Measurements from ENCODE around the gene SYNE1.

- no peak for TF ChIP-seq ZBTB21 (CRISPR knock-in tag; IDR thresholded peaks at IDR 0.05; ENCODE audit: borderline replicate concordance)
- TF ChIP-seq ZNF121 (CRISPR knock-in tag; IDR thresholded peaks at IDR 0.05), result no peak
- no peak for TF ChIP-seq NR2C2 (CRISPR knock-in tag; IDR thresholded peaks at IDR 0.05)
- TF ChIP-seq SP1 (CRISPR knock-in tag; conservative IDR thresholded peaks at IDR 0.05), result no peak
- no peak for TF ChIP-seq TCF7 (CRISPR knock-in tag; IDR thresholded peaks at IDR 0.05; ENCODE audit: low read depth)
- no peak for TF ChIP-seq ZNF671 (CRISPR knock-in tag; IDR thresholded peaks at IDR 0.05)
- no peak for TF ChIP-seq ESRRA (CRISPR knock-in tag; IDR thresholded peaks at IDR 0.05; ENCODE audit: borderline replicate concordance)
- TF ChIP-seq, protein P1, sequence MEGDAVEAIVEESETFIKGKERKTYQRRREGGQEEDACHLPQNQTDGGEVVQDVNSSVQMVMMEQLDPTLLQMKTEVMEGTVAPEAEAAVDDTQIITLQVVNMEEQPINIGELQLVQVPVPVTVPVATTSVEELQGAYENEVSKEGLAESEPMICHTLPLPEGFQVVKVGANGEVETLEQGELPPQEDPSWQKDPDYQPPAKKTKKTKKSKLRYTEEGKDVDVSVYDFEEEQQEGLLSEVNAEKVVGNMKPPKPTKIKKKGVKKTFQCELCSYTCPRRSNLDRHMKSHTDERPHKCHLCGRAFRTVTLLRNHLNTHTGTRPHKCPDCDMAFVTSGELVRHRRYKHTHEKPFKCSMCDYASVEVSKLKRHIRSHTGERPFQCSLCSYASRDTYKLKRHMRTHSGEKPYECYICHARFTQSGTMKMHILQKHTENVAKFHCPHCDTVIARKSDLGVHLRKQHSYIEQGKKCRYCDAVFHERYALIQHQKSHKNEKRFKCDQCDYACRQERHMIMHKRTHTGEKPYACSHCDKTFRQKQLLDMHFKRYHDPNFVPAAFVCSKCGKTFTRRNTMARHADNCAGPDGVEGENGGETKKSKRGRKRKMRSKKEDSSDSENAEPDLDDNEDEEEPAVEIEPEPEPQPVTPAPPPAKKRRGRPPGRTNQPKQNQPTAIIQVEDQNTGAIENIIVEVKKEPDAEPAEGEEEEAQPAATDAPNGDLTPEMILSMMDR (IDR thresholded peaks at IDR 0.05), result no peak
- no peak for TF ChIP-seq CREM (CRISPR knock-in tag; IDR thresholded peaks at IDR 0.05)
- TF ChIP-seq E2F1 (CRISPR knock-in tag; IDR thresholded peaks at IDR 0.05), result no peak
- TF ChIP-seq SMAD4 (CRISPR knock-in tag; IDR thresholded peaks at IDR 0.05), result no peak
These were observed 482.4 kb downstream of the SYNE1 start for GRCh38 chr6:152154559-152155356.

All from WTC11 (cell line).